ENCODE results near the gene ARL14EPL. TPM values are rescaled to one million over a fixed set of nuclear protein-coding genes. Genes with fewer than 3 reads are reported as not detected.
"Not testable (repeated sequence)": the region's sequence is repeated elsewhere in the genome, so short reads cannot be mapped to it uniquely, and the experiment has no call there.

Gene ARL14EPL
- total RNA-seq, 4 donors from 2014 or later, result not detected

DNA sequence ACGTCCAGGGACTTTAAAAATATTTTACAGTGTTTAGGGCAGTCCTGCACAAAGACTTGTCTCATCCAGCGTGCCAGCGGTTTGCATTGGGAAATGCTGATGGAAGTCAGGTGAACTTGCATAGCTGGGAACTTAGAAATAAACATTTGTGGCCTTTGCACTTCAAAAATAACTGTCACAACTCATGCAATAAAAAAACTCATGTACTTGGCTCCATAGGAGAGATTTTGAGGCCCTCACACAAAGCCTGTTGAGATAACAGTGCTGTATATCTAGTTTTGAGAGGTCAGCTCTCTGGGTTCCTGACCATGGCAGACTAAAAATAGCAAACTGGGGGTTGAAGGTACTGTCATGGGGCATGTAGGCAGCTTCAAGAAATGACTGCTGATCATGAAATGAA, 58.0 kb downstream of the ARL14EPL start:
- no peak for TF ChIP-seq POLR2A (IDR thresholded peaks at IDR 0.05)
- TF ChIP-seq, protein P1, sequence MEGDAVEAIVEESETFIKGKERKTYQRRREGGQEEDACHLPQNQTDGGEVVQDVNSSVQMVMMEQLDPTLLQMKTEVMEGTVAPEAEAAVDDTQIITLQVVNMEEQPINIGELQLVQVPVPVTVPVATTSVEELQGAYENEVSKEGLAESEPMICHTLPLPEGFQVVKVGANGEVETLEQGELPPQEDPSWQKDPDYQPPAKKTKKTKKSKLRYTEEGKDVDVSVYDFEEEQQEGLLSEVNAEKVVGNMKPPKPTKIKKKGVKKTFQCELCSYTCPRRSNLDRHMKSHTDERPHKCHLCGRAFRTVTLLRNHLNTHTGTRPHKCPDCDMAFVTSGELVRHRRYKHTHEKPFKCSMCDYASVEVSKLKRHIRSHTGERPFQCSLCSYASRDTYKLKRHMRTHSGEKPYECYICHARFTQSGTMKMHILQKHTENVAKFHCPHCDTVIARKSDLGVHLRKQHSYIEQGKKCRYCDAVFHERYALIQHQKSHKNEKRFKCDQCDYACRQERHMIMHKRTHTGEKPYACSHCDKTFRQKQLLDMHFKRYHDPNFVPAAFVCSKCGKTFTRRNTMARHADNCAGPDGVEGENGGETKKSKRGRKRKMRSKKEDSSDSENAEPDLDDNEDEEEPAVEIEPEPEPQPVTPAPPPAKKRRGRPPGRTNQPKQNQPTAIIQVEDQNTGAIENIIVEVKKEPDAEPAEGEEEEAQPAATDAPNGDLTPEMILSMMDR (IDR thresholded peaks at IDR 0.05), result no peak
- DNase-seq, result no peak
- Histone ChIP-seq H3K36me3 (peaks cover 21 to 26% of the 10 kb centered on the region in 2 donors), H3K9me3 (no peaks in the 10 kb centered on the region), H3K27me3 (no peaks in the 10 kb centered on the region), H3K4me1 (peaks cover 0 to 3% of the 10 kb centered on the region in 2 donors), H3K4me3 (replicated peaks in 1 of 3) (no peak overlapping the region), H3K27ac (no peak overlapping the region)
- WGBS, 2 donors, result 94% methylated on average over 3 of the region's 3 CpGs
- intact Hi-C loops (cut with DNase I), result no loop called here

DNA sequence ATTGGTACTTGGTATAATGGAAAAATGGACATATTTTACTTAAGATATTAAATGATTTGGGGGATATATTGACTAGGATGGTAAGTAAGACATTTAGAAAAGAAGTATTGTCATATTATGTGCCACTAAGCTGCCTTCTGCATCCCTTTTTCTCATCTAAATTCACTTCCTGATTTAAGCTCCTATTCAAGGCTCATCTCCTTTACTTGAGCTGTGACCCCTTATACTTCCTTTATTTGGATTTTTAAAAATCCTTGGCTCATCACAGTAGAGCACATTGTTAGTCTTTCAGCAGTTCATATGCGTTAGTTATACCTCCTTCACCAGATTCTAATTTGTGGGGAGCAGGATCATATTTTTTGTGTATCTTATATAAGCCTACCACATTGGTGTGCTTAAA, 59.1 kb downstream of the ARL14EPL start:
- H3K4me1 ChIP-seq, result peaks cover 0 to under 1% of the 10 kb centered on the region in 2 donors
- intact Hi-C loops (cut with DNase I), result no loop called here
- TF ChIP-seq POLR2A (IDR thresholded peaks at IDR 0.05), result no peak
- TF ChIP-seq, protein P1 (IDR thresholded peaks at IDR 0.05), result no peak
- H3K9me3 ChIP-seq, result no peaks in the 10 kb centered on the region
- H3K27me3 ChIP-seq, result no peaks in the 10 kb centered on the region
- H3K4me3 ChIP-seq (replicated peaks in 1 of 3), result no peak overlapping the region
- 2% methylated on average over 1 of the region's 1 CpG for WGBS, 2 donors
- H3K27ac ChIP-seq, result no peak overlapping the region
- DNase-seq, result no peak
- H3K36me3 ChIP-seq, result peaks cover 21 to 26% of the 10 kb centered on the region in 2 donors

DNA sequence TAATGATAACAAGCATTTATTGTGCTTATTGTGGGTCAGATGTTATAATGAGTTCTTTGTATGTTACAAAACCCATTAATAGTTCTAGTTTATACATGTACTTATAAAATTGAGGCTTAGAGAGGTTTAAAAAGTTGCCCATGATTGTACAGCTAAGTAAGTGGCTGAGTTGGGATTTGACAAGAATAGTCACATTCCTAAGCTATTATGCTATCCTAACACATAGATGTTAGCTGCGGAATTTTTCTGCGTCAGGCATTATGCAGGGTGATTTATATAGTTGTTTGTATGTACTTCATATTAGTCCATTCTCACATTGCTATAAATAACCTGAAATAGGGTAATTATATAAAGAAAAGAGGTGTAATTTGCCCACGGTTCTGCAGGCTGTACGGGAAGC, 65.0 kb downstream of the ARL14EPL start:
- Histone ChIP-seq H3K4me1 (no peaks in the 10 kb centered on the region), H3K27me3 (no peaks in the 10 kb centered on the region), H3K9me3 (no peaks in the 10 kb centered on the region), H3K27ac (no peak overlapping the region), H3K4me3 (replicated peaks in 1 of 3) (no peak overlapping the region), H3K36me3 (peaks cover 21 to 24% of the 10 kb centered on the region in 2 donors)
- intact Hi-C loops (cut with DNase I), result no loop called here
- TF ChIP-seq, protein P1 (IDR thresholded peaks at IDR 0.05), result no peak
- no peak for TF ChIP-seq POLR2A (IDR thresholded peaks at IDR 0.05)
- WGBS, 2 donors, result 95 to 96% methylated on average over 4 of the region's 4 CpGs
- no peak for DNase-seq

GRCh38 chr5:116098998-116099397, 66.7 kb downstream of the ARL14EPL start:
- TF ChIP-seq, protein P1 (IDR thresholded peaks at IDR 0.05), result no peak
- TF ChIP-seq POLR2A (IDR thresholded peaks at IDR 0.05), result no peak
- 97 to 98% methylated on average over 2 of the region's 2 CpGs for WGBS, 2 donors
- intact Hi-C loops (cut with DNase I), result no loop called here
- Histone ChIP-seq H3K9me3 (no peaks in the 10 kb centered on the region), H3K4me1 (no peaks in the 10 kb centered on the region), H3K27me3 (no peaks in the 10 kb centered on the region), H3K4me3 (replicated peaks in 1 of 3) (no peak overlapping the region), H3K27ac (no peak overlapping the region), H3K36me3 (peaks cover 5 to 9% of the 10 kb centered on the region in 2 donors)
- DNase-seq, result no peak

GRCh38 chr5:116104941-116105340, 72.7 kb downstream of the ARL14EPL start:
- DNase-seq; intact Hi-C loops (cut with DNase I); H3K4me3 ChIP-seq (replicated peaks in 1 of 3); H3K27ac ChIP-seq; H3K36me3 ChIP-seq; H3K9me3 ChIP-seq; H3K4me1 ChIP-seq; H3K27me3 ChIP-seq: not testable (repeated sequence)
- 95% methylated on average over 2 of the region's 2 CpGs for WGBS, 2 donors

Other genes starting within 250 kb of the ARL14EPL start
- gene CDO1, start 215.8 kb upstream of the ARL14EPL start, total RNA-seq, result 10 to 100 TPM in 3 of 4 donors, 1 to 10 TPM in 1; 4.0 to 40.4 (median 24.0) TPM
- gene ATG12, start 190.9 kb upstream of the ARL14EPL start, total RNA-seq, result 10 to 100 TPM; 42.0 to 98.7 (median 68.1) TPM
- gene AP3S1, start 190.5 kb upstream of the ARL14EPL start, total RNA-seq, result 100 to 1,000 TPM in 3 of 4 donors, 10 to 100 TPM in 1; 59.2 to 207 (median 149) TPM
- 1 to 10 TPM in 3 of 4 donors, under 1 TPM in 1; 0.67 to 4.7 (median 2.2) TPM for gene LVRN, start 70.0 kb upstream of the ARL14EPL start, total RNA-seq
- gene COMMD10, start 52.6 kb downstream of the ARL14EPL start, total RNA-seq, result 10 to 100 TPM; 51.9 to 73.5 (median 60.7) TPM